Fibroblast of lung (primary cell): ENCODE data around the gene EIF2AK2.

ENCODE experiments used
- EZH2 ChIP-seq: IDR thresholded peaks from 2 replicates; pipeline ENCODE4 v1.5.1; 2012; ENCODE audit warnings: low read length, control low read depth, mild to moderate bottlenecking; ENCODE audit errors: missing control alignments
- TF ChIP-seq, protein P1 (sequence below), 2 donors: IDR thresholded peaks in 1 of 2; conservative IDR thresholded peaks in 1 of 2; 1 replicate in 1 of 2; 2 replicates in 1 of 2; pipeline ENCODE4 v1.5.1; 2011 to 2012; ENCODE audit warnings: low read length in 2 of 2, control low read depth in 1 of 2, inconsistent platforms in 1 of 2, low read depth in 1 of 2, mild to moderate bottlenecking in 1 of 2

DNA sequence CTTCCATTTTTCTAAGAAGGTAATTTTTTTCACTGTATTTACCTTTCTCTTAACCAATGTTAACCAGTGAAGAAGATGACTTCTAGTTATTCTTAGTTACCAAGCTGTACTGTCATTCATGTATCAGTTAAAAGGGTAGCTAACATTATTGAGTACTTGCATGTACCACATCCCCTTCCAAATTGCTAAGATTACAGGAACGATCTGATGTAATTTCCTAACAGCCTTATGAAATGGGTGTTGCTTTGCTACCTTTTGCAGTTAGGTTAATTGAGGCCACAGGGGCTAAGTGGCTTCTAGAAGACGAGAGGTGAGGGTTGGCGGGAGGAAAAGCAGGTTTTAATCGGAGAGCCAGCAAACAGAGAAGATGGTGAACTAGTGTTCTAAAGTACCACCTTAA, 33.5 kb upstream of the EIF2AK2 start:
- TF ChIP-seq, protein P1, sequence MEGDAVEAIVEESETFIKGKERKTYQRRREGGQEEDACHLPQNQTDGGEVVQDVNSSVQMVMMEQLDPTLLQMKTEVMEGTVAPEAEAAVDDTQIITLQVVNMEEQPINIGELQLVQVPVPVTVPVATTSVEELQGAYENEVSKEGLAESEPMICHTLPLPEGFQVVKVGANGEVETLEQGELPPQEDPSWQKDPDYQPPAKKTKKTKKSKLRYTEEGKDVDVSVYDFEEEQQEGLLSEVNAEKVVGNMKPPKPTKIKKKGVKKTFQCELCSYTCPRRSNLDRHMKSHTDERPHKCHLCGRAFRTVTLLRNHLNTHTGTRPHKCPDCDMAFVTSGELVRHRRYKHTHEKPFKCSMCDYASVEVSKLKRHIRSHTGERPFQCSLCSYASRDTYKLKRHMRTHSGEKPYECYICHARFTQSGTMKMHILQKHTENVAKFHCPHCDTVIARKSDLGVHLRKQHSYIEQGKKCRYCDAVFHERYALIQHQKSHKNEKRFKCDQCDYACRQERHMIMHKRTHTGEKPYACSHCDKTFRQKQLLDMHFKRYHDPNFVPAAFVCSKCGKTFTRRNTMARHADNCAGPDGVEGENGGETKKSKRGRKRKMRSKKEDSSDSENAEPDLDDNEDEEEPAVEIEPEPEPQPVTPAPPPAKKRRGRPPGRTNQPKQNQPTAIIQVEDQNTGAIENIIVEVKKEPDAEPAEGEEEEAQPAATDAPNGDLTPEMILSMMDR (conservative IDR thresholded peaks at IDR 0.05 in 1 of 2, IDR thresholded peaks at IDR 0.05 in 1 of 2; ENCODE audit: low read depth in 1 of 2, low read length in 2 of 2), result no peak
- no peak for TF ChIP-seq EZH2
